GM21528 (cell line): ENCODE data around the gene PRM3.

Experiments
- ATAC-seq: cut with Tn5 transposase; IDR thresholded peaks from one replicate; pipeline ENCODE4 v1.9.1; 2021; ENCODE audit warnings: mild to moderate bottlenecking, moderate library complexity; ENCODE audit not compliant: unreplicated experiment, low FRiP score

PRM3 gene

DNA sequence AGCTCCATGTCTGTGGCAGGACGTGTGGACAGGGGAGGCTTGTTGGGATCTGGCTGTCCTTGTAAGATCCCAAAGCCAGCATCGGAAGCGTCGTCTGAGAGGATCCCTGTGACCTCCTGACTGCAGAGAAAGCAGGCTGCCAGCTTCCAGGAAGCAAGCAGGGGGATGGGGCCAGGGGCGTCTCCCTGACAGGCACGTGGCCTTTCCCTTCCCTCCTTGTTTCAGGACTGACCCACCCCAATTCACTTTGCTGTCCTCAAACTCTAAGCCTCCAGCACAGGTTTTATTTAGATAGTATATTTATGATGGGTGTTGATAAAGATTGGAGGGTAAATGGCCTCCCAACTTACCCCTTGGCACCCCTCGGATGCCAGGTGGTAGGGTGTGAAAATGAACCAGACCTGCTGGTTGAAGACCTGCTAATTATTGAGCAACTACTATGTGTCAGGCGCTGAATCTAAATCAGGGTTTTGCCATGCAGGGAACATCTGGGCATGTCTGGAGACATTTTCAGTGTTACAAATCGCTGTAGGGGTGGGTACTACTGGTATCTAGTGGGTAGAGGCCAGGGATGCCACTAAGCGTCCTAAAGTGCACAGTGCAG lies 42.0 kb downstream of the PRM3 start:
- ATAC-seq = no peak

DNA sequence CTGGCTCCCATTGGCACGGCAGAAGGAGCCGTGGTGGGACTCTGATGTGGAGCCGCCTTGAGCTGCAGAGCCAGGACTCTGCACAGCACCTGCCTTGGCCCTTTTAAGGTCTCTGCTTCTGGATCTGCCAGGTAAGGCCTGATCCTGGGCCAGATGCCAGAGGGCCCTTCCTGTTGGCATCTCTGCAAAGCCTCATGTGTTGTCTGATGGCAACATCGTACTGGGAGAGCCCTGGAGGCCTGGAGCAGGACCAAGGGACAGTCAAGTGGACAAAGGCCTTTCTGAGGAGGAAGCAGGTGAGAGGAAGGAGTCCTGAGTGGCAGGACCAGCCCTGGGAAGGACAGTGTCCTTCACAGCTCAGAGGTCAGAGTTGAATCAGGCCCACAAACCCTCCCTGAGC lies 43.5 kb downstream of the PRM3 start:
- no peak for ATAC-seq

- no peak for ATAC-seq
Observed at GRCh38 chr16:11229432-11229831, 44.0 kb downstream of the PRM3 start.

- ATAC-seq = no peak
Observed at GRCh38 chr16:11225677-11226549, 47.5 kb downstream of the PRM3 start.

GRCh38 chr16:11224894-11225676 lies 48.3 kb downstream of the PRM3 start:
- ATAC-seq = peak; percentile 68

DNA sequence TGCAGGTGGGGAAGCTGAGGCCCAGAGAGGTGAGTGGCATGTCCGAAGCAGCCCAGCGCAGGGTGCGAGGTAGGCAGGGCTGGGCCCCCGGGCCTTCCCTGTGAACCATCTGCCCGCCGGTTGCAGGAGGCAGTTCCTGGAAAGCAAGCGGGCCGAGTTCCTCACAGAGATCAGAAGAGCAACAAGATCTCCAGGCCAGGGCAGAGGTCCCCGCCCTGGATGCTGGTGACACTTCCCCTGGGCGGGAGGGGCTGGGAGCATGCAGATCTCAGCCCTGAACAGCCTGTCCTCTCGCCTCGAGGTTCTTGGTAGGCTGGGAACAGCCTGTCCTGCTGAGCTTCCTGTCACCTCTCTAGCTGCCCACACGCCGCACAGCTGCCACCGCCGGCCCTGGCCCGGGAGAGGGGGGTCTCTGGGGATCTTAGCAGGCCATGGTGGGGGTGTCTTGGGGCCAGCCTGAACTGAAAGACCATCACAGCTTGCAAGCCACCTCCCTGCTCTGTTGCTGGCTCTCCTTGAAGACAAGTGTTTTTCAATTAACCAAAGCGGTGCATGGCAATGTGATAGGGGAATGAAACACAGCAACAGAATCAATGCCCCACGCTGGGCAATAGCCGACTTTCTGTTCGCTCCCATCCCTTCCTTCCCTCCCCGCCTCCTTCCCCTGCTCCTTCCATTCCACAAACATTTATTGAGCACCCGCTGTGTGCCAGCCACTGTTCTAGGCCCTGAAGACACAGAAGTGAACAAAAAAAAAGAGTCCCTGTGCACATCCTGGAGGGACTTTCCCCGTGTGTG lies 49.1 kb downstream of the PRM3 start:
- ATAC-seq = peak; percentile 48
